Measurements from ENCODE around the gene C8A.

C8A gene

DNA sequence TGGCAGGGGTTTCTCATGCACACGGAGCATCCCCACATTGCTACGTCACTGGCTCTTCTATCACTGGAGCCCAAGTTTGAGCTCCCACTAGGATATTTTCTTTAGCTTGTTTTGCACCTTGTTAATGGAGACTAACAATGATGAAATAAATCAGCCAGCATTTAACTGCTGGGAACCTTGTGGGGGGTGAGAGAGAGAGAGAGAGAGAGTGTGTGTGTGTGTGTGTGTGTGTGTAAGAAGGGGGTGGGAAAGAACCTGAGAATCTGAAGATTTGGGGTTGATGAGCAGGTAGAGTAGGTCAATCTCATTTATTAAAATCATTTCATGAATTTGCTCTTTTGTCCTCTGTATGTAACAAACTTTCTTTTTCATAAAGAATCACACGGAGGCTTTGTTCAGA, 110.6 kb downstream of the C8A start:
- no peak for TF ChIP-seq GATA1 (IDR thresholded peaks at IDR 0.05; ENCODE audit: low read depth, low read length)
- no peak for TF ChIP-seq POLR2A (IDR thresholded peaks at IDR 0.05; ENCODE audit: low read length)
- no peak for DNase-seq

GRCh38 chr1:56965916-56966697, 111.5 kb downstream of the C8A start, which contains the start of gene C8B:
Gene C8B, minus strand, starts transcription at chr1:56966015. Its CDS starts 67 bp downstream, at chr1:56965948.
- no peak for TF ChIP-seq POLR2A (IDR thresholded peaks at IDR 0.05; ENCODE audit: low read length)
- no peak for TF ChIP-seq GATA1 (IDR thresholded peaks at IDR 0.05; ENCODE audit: low read depth, low read length)
- no peak for DNase-seq

DNA sequence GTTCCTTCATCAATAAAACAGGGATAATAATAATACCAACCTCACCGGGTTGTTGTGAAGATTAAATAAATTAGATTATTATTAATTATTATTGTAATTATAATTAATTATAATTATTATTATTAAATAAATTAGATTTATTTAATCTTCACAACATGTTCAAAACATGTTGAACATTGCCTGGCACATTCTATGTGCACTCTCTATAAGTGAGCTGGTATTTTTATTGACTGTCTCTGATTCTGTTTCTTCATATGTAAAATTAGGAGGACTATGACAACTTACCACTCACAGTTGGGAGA, 112.1 kb downstream of the C8A start:
- no peak for DNase-seq
- TF ChIP-seq GATA1 (IDR thresholded peaks at IDR 0.05; ENCODE audit: low read depth, low read length) (no peak), POLR2A (IDR thresholded peaks at IDR 0.05; ENCODE audit: low read length) (no peak)

DNA sequence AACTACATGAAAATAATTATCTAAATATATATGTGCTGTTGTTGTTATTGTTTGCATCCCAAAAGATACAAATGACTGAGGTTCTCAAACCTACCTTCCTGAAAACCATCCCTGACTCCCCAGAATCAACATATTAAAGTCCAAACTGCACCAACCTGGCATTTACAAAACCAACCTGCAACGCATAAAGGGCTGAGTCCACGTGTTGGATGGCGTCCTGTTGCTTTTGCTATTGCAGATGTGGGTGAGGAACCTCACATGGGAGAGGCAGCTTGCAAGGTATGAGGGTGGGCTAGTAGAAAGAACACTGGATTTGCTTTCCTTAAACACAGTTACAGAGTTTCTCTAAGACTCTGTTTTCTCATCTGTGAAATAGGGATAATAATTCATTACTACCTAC, 112.8 kb downstream of the C8A start:
- TF ChIP-seq POLR2A (IDR thresholded peaks at IDR 0.05; ENCODE audit: low read length), result no peak
- TF ChIP-seq GATA1 (IDR thresholded peaks at IDR 0.05; ENCODE audit: low read depth, low read length), result no peak
- DNase-seq, result no peak

All from erythroblast (primary cell).